AG09309 (cell line): ENCODE results near the gene SSUH2.

Experiments used
- DNase-seq: peaks from one replicate; pipeline ENCODE4 v3.0.0-alpha.2; 2010; ENCODE audit warnings: low read depth
- H3K4me3 ChIP-seq: 2 replicates; pipeline ENCODE4 v1.5.1; 2011; ENCODE audit warnings: mild to moderate bottlenecking, low read depth, low read length, moderate library complexity; ENCODE audit not compliant: control insufficient read depth
- CTCF ChIP-seq: IDR thresholded peaks from 2 replicates; pipeline ENCODE4 v1.5.1; 2011; ENCODE audit warnings: mild to moderate bottlenecking, low read depth, low read length, inconsistent platforms; ENCODE audit not compliant: insufficient read depth, control insufficient read depth; ENCODE audit errors: missing control alignments

Gene SSUH2

GRCh38 chr3:8619548-8619947 is 25.1 kb downstream of the SSUH2 start:
- no peak overlapping the region for H3K4me3 ChIP-seq
- no peak for DNase-seq
- TF ChIP-seq CTCF = no peak

GRCh38 chr3:8618950-8619349 is 25.6 kb downstream of the SSUH2 start:
- no peak for DNase-seq
- no peak overlapping the region for H3K4me3 ChIP-seq
- TF ChIP-seq CTCF = no peak

GRCh38 chr3:8617921-8618320 is 26.7 kb downstream of the SSUH2 start:
- H3K4me3 ChIP-seq = no peak overlapping the region
- DNase-seq = no peak
- TF ChIP-seq CTCF = no peak

GRCh38 chr3:8610951-8611350 is 33.6 kb downstream of the SSUH2 start:
- no peak overlapping the region for H3K4me3 ChIP-seq
- DNase-seq = no peak
- no peak for TF ChIP-seq CTCF

GRCh38 chr3:8608791-8609467 is 35.7 kb downstream of the SSUH2 start:
- no peak for DNase-seq
- no peak overlapping the region for H3K4me3 ChIP-seq
- no peak for TF ChIP-seq CTCF

- no peak for DNase-seq
- TF ChIP-seq CTCF = no peak
- H3K4me3 ChIP-seq = no peak overlapping the region
Observed at GRCh38 chr3:8608041-8608790, 36.4 kb downstream of the SSUH2 start.
